GM23338 (cell line): Measurements from ENCODE around the gene GOLGA7B. TPM values are rescaled to one million over a fixed set of nuclear protein-coding genes. Genes with fewer than 3 reads are reported as not detected.

Source experiments
- ATAC-seq: fragments of 200-7000 bp; cut with Tn5 transposase; 3 replicates; pipeline ENCODE4 v1.9.1; 2020
- DNase-seq: peaks from one replicate; pipeline ENCODE4 v3.0.0-alpha.2; 2015; ENCODE audit warnings: low spot score
- H2AFZ ChIP-seq: fragments of 200-600 bp; sonication (generic); 2 replicates; pipeline ENCODE4 v1.8.0; 2016; ENCODE audit warnings: antibody characterized with exemption, mild to moderate bottlenecking, moderate library complexity
- H3F3A ChIP-seq: fragments of 200-600 bp; sonication (generic); replicated peaks from 2 replicates; pipeline ENCODE4 v1.8.0; 2017; ENCODE audit warnings: antibody characterized with exemption, mixed run types, low read depth
- H3K27ac ChIP-seq: fragments of 200-600 bp; sonication (generic); 2 replicates; pipeline ENCODE4 v1.6.1; 2016; ENCODE audit warnings: low read depth
- H3K27me3 ChIP-seq: fragments of 200-600 bp; sonication (generic); 2 replicates; pipeline ENCODE4 v1.8.0; 2016; ENCODE audit warnings: mild to moderate bottlenecking, mixed run types, moderate library complexity; ENCODE audit not compliant: insufficient read depth
- H3K36me3 ChIP-seq: fragments of 200-600 bp; sonication (generic); 2 replicates; pipeline ENCODE4 v1.8.0; 2016; ENCODE audit warnings: mild to moderate bottlenecking; ENCODE audit not compliant: insufficient read depth
- H3K4me1 ChIP-seq: fragments of 200-600 bp; sonication (generic); 2 replicates; pipeline ENCODE4 v1.8.0; 2016; ENCODE audit warnings: mild to moderate bottlenecking, moderate library complexity; ENCODE audit not compliant: insufficient read depth
- H3K4me2 ChIP-seq: fragments of 200-600 bp; sonication (generic); 2 replicates; pipeline ENCODE4 v1.7.1; 2017; ENCODE audit warnings: mixed run types
- H3K4me3 ChIP-seq: fragments of 200-600 bp; sonication (generic); 2 replicates; pipeline ENCODE4 v1.6.1; 2016; ENCODE audit warnings: mixed run types
- H3K79me2 ChIP-seq: fragments of 200-600 bp; sonication (generic); replicated peaks from 2 replicates; pipeline ENCODE4 v1.8.0; 2017; ENCODE audit warnings: mild to moderate bottlenecking; ENCODE audit not compliant: insufficient read depth
- H3K9me2 ChIP-seq: fragments of 200-600 bp; sonication (generic); 2 replicates; pipeline ENCODE4 v1.8.0; 2017; ENCODE audit not compliant: insufficient read depth
- H4K20me1 ChIP-seq: fragments of 200-600 bp; sonication (generic); replicated peaks from 2 replicates; pipeline ENCODE4 v1.8.0; 2017; ENCODE audit warnings: mild to moderate bottlenecking; ENCODE audit not compliant: insufficient read depth
- H3K27ac Mint-ChIP-seq: 2 replicates; pipeline ENCODE4 v1.8.0; 2020; ENCODE audit warnings: inconsistent platforms, mild to moderate bottlenecking, moderate library complexity, mixed read lengths
- H3K27me3 Mint-ChIP-seq: 3 replicates; pipeline ENCODE4 v1.8.0; 2022; ENCODE audit warnings: low read depth, mild to moderate bottlenecking, moderate library complexity, mixed read lengths, inconsistent platforms; ENCODE audit not compliant: insufficient read depth, poor library complexity
- H3K36me3 Mint-ChIP-seq: 3 replicates; pipeline ENCODE4 v1.8.0; 2021; ENCODE audit warnings: low read depth, mild to moderate bottlenecking, inconsistent platforms, moderate library complexity, mixed read lengths
- H3K4me1 Mint-ChIP-seq: 3 replicates; pipeline ENCODE4 v1.8.0; 2020; ENCODE audit warnings: mild to moderate bottlenecking, inconsistent platforms, mixed read lengths
- H3K4me3 Mint-ChIP-seq: 3 replicates; pipeline ENCODE4 v1.8.0; 2021; ENCODE audit warnings: moderate library complexity, mild to moderate bottlenecking, inconsistent platforms, mixed read lengths
- H3K9me3 Mint-ChIP-seq: 3 replicates; pipeline ENCODE4 v1.8.0; 2020; ENCODE audit warnings: moderate library complexity, mild to moderate bottlenecking, inconsistent platforms, mixed read lengths
- CREB1 ChIP-seq: fragments of 250-450 bp; sonication (Bioruptor Pico); IDR thresholded peaks from 2 replicates; pipeline ENCODE4 v1.5.0; 2020; ENCODE audit warnings: low read depth, mild to moderate bottlenecking, moderate library complexity
- CTCF ChIP-seq, 2 experiments: fragments of 200-600 bp in 1 of 2; sonication (generic) in 1 of 2; conservative IDR thresholded peaks; 2 replicates each; pipeline versions ENCODE4 v1.5.1 to v1.6.1; 2016 to 2017; ENCODE audit warnings: antibody characterized with exemption in 2 of 2, low read depth in 2 of 2, mild to moderate bottlenecking in 2 of 2, moderate library complexity in 1 of 2
- ETS1 ChIP-seq: IDR thresholded peaks from 2 replicates; pipeline ENCODE4 v1.6.1; 2016; ENCODE audit warnings: antibody characterized with exemption
- EZH2phosphoT487 ChIP-seq: fragments of 200-600 bp; sonication (generic); IDR thresholded peaks from one replicate; pipeline ENCODE4 v1.8.1; 2018; ENCODE audit warnings: antibody characterized with exemption; ENCODE audit not compliant: unreplicated experiment
- JUNB ChIP-seq: IDR thresholded peaks from one replicate; pipeline ENCODE4 v1.6.1; 2016; ENCODE audit warnings: antibody characterized with exemption; ENCODE audit not compliant: unreplicated experiment
- NANOG ChIP-seq: IDR thresholded peaks from 2 replicates; pipeline ENCODE4 v1.6.1; 2016; ENCODE audit warnings: antibody characterized with exemption, borderline replicate concordance
- POLR2AphosphoS5 ChIP-seq: IDR thresholded peaks from 2 replicates; pipeline ENCODE4 v1.6.1; 2016; ENCODE audit warnings: antibody characterized with exemption, low read depth
- REST ChIP-seq: IDR thresholded peaks from one replicate; pipeline ENCODE4 v1.6.1; 2018; ENCODE audit warnings: antibody characterized with exemption; ENCODE audit not compliant: unreplicated experiment
- ZNF114 ChIP-seq: fragments of 250-450 bp; sonication (Bioruptor Pico); IDR thresholded peaks from 2 replicates; pipeline ENCODE4 v1.5.0; 2020; ENCODE audit warnings: mild to moderate bottlenecking, moderate library complexity
- ZNF331 ChIP-seq: fragments of 250-450 bp; sonication (Bioruptor Pico); IDR thresholded peaks from 2 replicates; pipeline ENCODE4 v1.5.0; 2020; ENCODE audit warnings: low read depth, mild to moderate bottlenecking, moderate library complexity
- ZNF462 ChIP-seq: fragments of 250-450 bp; sonication (Bioruptor Pico); IDR thresholded peaks from 2 replicates; pipeline ENCODE4 v1.5.0; 2020; ENCODE audit warnings: mild to moderate bottlenecking, moderate library complexity
- polyA plus RNA-seq: library from polyadenylated mRNA; unstranded; fragments of >200 nt; fragmentation: Nextera tagmentation; extraction: Ambion mirVana; gene quantifications from 2 replicates; pipeline ENCODE4 v1.2.1, GENCODE V29; 2016
- total RNA-seq: library from RNA; depleted of rRNA; stranded (reverse); fragments of >200 nt; shearing (Covaris generic); gene quantifications from 2 replicates; pipeline ENCODE4 v1.2.3, GENCODE V29; 2014

GOLGA7B gene
- total and polyA plus RNA-seq, 2 experiments from 2014 or later = 0.14 to 0.15 TPM

GRCh38 chr10:97873569-97873968, 23.9 kb downstream of the GOLGA7B start:
- Mint-ChIP-seq H3K9me3 (no peaks in the 10 kb centered on the region), H3K4me1 (peaks cover 44% of the 10 kb centered on the region), H3K27me3 (peaks cover 8% of the 10 kb centered on the region), H3K27ac (no peak overlapping the region), H3K4me3 (no peak overlapping the region), H3K36me3 (no peaks in the 10 kb centered on the region)
- H3K4me1 ChIP-seq = peaks cover 37% of the 10 kb centered on the region
- H3K27me3 ChIP-seq = no peaks in the 10 kb centered on the region
- TF ChIP-seq ETS1 (no peak), ZNF462 (CRISPR knock-in tag) (no peak), EZH2phosphoT487 (no peak), NANOG (no peak), ZNF114 (CRISPR knock-in tag) (no peak), POLR2AphosphoS5 (no peak), CTCF (conservative IDR thresholded peaks at IDR 0.05; ENCODE audit: low read depth in 2 of 2) (no peak), ZNF331 (no peak), CREB1 (CRISPR knock-in tag) (no peak), JUNB (no peak), REST (no peak)
- no peak overlapping the region for H3K27ac ChIP-seq
- H3K36me3 ChIP-seq = no peaks in the 10 kb centered on the region
- no peak overlapping the region for H3K4me2 ChIP-seq
- DNase-seq = no peak
- H4K20me1 ChIP-seq = no peaks in the 10 kb centered on the region
- H3K4me3 ChIP-seq = no peak overlapping the region
- no peak overlapping the region for H2AFZ ChIP-seq
- no peaks in the 10 kb centered on the region for H3K79me2 ChIP-seq
- peaks cover 2% of the 10 kb centered on the region; the same call in 1 of the 2 replicates for H3K9me2 ChIP-seq
- no peaks in the 10 kb centered on the region for H3F3A ChIP-seq
- no peak for ATAC-seq
